ENCODE results near the gene EXOC3L4. TPM values are rescaled to one million over a fixed set of nuclear protein-coding genes. Genes with fewer than 3 reads are reported as not detected.

The EXOC3L4 gene
- total RNA-seq, 4 donors from 2014 or later = 0.93 to 5.2 (median 1.3) TPM; not detected in 1

DNA sequence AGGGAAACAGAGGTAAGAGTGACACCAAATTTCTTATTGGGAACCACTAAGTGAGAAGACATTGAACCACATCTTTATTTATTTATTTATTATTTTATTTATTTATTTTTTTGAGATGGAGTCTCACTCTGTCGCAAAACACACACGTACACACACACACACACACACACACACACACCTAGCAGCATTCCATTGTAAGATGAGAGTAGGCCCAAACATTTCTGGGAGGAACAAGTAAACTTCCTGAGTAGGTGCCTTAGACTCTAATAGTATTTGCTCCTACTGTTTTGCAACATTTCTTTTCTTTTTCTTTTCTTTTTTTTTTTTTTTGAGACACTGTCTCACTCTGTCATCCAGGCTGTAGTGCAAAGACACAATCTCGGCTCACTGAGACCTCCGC is 30.1 kb upstream of the EXOC3L4 start:
- no peak for ATAC-seq (ENCODE audit: low FRiP score)
- TF ChIP-seq, protein P1, sequence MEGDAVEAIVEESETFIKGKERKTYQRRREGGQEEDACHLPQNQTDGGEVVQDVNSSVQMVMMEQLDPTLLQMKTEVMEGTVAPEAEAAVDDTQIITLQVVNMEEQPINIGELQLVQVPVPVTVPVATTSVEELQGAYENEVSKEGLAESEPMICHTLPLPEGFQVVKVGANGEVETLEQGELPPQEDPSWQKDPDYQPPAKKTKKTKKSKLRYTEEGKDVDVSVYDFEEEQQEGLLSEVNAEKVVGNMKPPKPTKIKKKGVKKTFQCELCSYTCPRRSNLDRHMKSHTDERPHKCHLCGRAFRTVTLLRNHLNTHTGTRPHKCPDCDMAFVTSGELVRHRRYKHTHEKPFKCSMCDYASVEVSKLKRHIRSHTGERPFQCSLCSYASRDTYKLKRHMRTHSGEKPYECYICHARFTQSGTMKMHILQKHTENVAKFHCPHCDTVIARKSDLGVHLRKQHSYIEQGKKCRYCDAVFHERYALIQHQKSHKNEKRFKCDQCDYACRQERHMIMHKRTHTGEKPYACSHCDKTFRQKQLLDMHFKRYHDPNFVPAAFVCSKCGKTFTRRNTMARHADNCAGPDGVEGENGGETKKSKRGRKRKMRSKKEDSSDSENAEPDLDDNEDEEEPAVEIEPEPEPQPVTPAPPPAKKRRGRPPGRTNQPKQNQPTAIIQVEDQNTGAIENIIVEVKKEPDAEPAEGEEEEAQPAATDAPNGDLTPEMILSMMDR (IDR thresholded peaks at IDR 0.05) = no peak

DNA sequence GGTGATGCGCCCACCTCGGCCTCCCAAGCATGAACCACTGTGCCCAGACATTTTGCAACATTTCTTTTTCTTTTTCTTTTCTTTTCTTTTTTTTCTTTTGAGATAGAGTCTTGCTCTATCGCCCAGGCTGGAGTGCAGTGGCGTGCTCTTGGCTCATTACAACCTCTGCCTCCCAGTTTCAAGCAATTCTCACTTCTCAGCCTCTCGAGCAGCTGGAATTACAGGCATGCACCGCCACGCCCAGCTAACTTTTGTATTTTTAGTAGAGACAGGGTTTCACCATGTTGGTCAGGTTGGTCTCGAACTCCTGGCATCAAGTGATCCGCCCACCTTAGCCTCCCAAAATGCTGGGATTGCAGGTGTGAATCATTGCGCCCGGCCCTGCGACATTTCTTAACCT is 29.5 kb upstream of the EXOC3L4 start:
- TF ChIP-seq, protein P1 (IDR thresholded peaks at IDR 0.05) = no peak
- DNase-seq (ENCODE audit: low spot score) = no peak
- ATAC-seq (ENCODE audit: low FRiP score) = no peak

More for the DNA sequence above, 30.1 kb upstream of the EXOC3L4 start:
- DNase-seq (ENCODE audit: low spot score) = no peak

DNA sequence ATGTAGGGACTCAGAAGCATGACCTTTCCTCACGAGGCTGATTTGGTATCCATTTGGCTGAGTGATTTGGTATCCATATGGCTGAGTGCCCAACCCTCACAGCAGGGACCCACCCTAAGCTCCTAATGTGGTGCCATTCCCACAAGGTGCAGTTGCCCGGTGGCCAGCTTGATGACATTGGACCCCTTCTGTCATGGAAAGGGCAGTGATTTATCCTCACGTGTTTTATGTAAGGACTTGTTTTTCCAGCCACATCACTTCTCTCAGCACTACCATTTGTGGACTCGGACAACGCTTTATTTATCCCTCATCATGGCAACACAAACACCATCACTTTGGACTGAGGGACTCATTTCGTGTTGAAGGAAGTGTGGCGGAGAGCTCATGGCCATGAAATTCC is 28.7 kb upstream of the EXOC3L4 start:
- TF ChIP-seq, protein P1 (IDR thresholded peaks at IDR 0.05) = no peak
- DNase-seq (ENCODE audit: low spot score) (no peak), ATAC-seq (ENCODE audit: low FRiP score) (no peak)

DNA sequence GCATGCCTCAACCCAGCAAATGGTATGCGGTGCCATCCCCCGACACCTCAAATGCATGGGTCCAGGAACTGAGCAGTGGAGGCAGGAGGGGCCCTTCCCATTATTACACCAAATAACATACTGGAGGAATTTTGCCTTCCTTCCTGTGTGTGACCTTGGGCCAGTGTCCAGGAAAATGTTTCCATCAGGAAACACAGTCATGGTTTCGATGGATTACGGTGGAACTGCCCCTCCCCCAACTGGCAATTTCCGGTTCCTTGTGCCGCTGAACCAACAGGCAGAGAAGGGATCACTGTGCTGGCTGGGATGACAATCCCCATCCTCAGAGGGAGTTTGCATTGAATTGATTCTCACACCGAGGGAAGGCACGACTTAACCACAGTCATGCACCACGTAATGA is 28.1 kb upstream of the EXOC3L4 start:
- TF ChIP-seq, protein P1 (IDR thresholded peaks at IDR 0.05) = no peak
- DNase-seq (ENCODE audit: low spot score) (no peak), ATAC-seq (ENCODE audit: low FRiP score) (no peak)

- TF ChIP-seq, protein P1 (IDR thresholded peaks at IDR 0.05) = no peak
- peak; percentile 50 for ATAC-seq (ENCODE audit: low FRiP score)
- no peak for DNase-seq (ENCODE audit: low spot score)
These were observed 27.1 kb upstream of the EXOC3L4 start for GRCh38 chr14:103067231-103067954.

DNA sequence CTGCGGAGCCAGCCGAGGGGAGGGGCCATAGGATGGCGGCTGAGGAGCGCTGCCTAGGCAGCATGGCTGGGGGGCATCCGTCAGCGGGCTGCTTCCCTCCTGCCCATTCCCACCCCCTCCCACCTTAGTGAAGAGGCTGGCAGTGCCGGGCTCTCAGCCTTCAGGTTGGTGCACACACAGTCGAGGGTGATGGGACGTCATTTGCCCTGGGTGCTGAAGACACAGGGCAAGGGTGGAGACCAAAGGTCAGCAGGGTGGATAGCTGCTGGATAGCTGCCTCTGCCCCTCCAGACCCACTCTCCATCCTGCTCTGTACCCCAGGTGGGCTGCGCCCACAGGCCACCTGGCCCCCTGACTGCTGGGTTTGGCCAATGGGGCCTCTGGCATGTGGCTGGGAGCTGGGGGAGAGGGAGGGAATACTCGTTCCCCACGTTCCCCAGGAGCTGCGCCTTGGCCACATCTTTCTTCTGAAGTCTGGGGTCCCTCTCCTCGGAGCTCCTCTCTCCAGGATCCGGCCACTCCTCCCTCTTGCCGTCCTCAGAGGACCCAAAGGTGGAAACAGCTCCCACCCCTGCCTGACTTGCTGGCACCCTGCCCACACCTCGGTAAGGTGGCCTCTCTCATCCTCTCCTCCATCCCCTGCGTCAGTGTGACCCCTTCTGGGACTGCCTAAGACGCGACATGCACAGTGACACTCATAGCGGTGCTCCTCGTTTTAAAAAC is 26.0 kb upstream of the EXOC3L4 start:
- no peak for ATAC-seq (ENCODE audit: low FRiP score)
- TF ChIP-seq, protein P1 (IDR thresholded peaks at IDR 0.05) = no peak
- DNase-seq (ENCODE audit: low spot score) = no peak

All from omental fat pad (tissue), 4 donors.